ENCODE measurements around the gene FBXO30. TPM values are rescaled to one million over a fixed set of nuclear protein-coding genes. Genes with fewer than 3 reads are reported as not detected.

Gene FBXO30
- total and polyA plus RNA-seq, 9 of the 15 experiments (the other 6 are each of a cell fraction or from before 2014, with no cell fraction given): 3.6 to 12.8 (median 7.1) TPM

DNA sequence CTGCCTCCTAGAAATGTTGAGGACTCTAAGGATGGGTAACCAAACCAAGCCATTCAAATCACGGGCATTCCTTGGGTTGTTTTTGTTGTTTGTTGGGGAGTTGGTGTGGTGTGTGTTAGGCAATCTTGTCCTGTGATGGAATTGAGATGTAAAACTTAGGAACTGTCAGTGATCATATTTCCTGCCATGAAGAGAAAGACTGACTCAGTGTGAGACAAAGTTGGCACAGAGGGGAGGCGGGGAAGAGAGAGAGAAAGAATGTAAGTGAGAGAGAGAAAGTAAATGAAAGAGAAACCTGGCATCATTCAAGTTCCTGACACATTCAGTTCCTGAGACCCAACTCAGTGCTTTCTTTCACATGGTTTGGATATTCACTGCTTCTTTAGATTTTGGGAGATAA lies 21.6 kb upstream of the FBXO30 start (continued):
- TF ChIP-seq ZBTB5 (IDR thresholded peaks at IDR 0.05): no peak
- TF ChIP-seq, protein P1, sequence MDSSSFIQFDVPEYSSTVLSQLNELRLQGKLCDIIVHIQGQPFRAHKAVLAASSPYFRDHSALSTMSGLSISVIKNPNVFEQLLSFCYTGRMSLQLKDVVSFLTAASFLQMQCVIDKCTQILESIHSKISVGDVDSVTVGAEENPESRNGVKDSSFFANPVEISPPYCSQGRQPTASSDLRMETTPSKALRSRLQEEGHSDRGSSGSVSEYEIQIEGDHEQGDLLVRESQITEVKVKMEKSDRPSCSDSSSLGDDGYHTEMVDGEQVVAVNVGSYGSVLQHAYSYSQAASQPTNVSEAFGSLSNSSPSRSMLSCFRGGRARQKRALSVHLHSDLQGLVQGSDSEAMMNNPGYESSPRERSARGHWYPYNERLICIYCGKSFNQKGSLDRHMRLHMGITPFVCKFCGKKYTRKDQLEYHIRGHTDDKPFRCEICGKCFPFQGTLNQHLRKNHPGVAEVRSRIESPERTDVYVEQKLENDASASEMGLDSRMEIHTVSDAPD (CRISPR knock-in tag; IDR thresholded peaks at IDR 0.05): no peak
- TF ChIP-seq ZNF239 (CRISPR knock-in tag; IDR thresholded peaks at IDR 0.05): no peak
- no peak for TF ChIP-seq ZNF79 (CRISPR knock-in tag; IDR thresholded peaks at IDR 0.05; ENCODE audit: low read depth)
- no peak for TF ChIP-seq NCOA2 (IDR thresholded peaks at IDR 0.05; ENCODE audit: partially characterized antibody in 2 of 2)

GRCh38 chr6:145830612-145831011 lies 16.0 kb upstream of the FBXO30 start:
- Histone ChIP-seq H2AFZ (ENCODE audit: low read depth, low read length) (no peak overlapping the region), H3K9ac (ENCODE audit: insufficient read depth in 1 of 2, low read depth in 2 of 2, low read length in 2 of 2) (no peak overlapping the region), H3K4me1 (replicated peaks in 1 of 2; ENCODE audit: control insufficient read depth in 2 of 2, insufficient read depth in 2 of 2, low read length in 2 of 2) (no peaks in the 10 kb centered on the region), H3K9me3 (replicated peaks; ENCODE audit: control insufficient read depth, insufficient read depth, low read depth, low read length) (no peaks in the 10 kb centered on the region), H3K27ac (ENCODE audit: extremely low read depth, low read depth, low read length) (no peak overlapping the region), H3K27me3 (ENCODE audit: control insufficient read depth in 2 of 2, insufficient read depth in 2 of 2, low read length in 2 of 2) (no peaks in the 10 kb centered on the region), H3K4me3 (no peak overlapping the region), H3K36me3 (ENCODE audit: control insufficient read depth, insufficient read depth, low read length) (no peaks in the 10 kb centered on the region), H3K4me2 (ENCODE audit: insufficient read depth, low read length) (no peak overlapping the region), H3K79me2 (ENCODE audit: control insufficient read depth, insufficient read depth, low read length) (no peaks in the 10 kb centered on the region), H4K20me1 (replicated peaks; ENCODE audit: control insufficient read depth, insufficient read depth, low read length) (no peaks in the 10 kb centered on the region), H3K9me1 (ENCODE audit: control insufficient read depth, insufficient read depth, low read length) (no peaks in the 10 kb centered on the region)
- no TSS peak for BruUV-seq (replicated peaks)
- CTCF ChIA-PET (ENCODE audit: low intra/inter-chr PET ratio): no interaction called here
- DNase-seq (ENCODE audit: extremely low read depth in 1 of 4, low spot score in 3 of 4) (no peak), ATAC-seq (no peak), FAIRE-seq (no peak)
- in situ Hi-C loops (cut with MboI): no loop called here
- POLR2A ChIA-PET: interaction anchor here (0.9 to 1.5 kb wide), 2 partner anchors 10 to 16 kb away, joined by 3 to 6 read pairs; partner anchors contain the start of gene FBXO30
- intact Hi-C loops (cut with micrococcal nuclease): no loop called here
- TF ChIP-seq PTRF (tag; IDR thresholded peaks at IDR 0.05) (no peak), ZNF77 (CRISPR knock-in tag; IDR thresholded peaks at IDR 0.05) (no peak), MTA3 (IDR thresholded peaks at IDR 0.05; ENCODE audit: borderline replicate concordance) (no peak), PHF20 (IDR thresholded peaks at IDR 0.05; ENCODE audit: partially characterized antibody) (no peak), ZNF184 (CRISPR knock-in tag; IDR thresholded peaks at IDR 0.05) (no peak), BCLAF1 (IDR thresholded peaks at IDR 0.05; ENCODE audit: borderline replicate concordance in 1 of 2, control insufficient read depth in 1 of 2, low read depth in 2 of 2, low read length in 1 of 2) (no peak), RFX5 (IDR thresholded peaks at IDR 0.05; ENCODE audit: low read depth, low read length) (no peak)
- TF ChIP-seq, protein P2, sequence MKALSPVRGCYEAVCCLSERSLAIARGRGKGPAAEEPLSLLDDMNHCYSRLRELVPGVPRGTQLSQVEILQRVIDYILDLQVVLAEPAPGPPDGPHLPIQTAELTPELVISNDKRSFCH (CRISPR knock-in tag; IDR thresholded peaks at IDR 0.05): no peak
- TF ChIP-seq, protein P2 (tag; IDR thresholded peaks at IDR 0.05): no peak

Measured in K562 (cell line).